HAP-1 (cell line): ENCODE data around the gene AVPR2.

Source experiments
- DNase-seq, 2 experiments: peaks; one replicate each; pipeline ENCODE4 v3.0.0-alpha.2; 2016 to 2020; ENCODE audit warnings: low spot score in 2 of 2
- H3K27me3 ChIP-seq: fragments of 250-450 bp; sonication (Bioruptor Pico); 2 replicates; pipeline ENCODE4 v1.5.1; 2020; ENCODE audit warnings: low read depth, mild to moderate bottlenecking, moderate library complexity
- H3K36me3 ChIP-seq: fragments of 250-450 bp; sonication (Bioruptor Pico); replicated peaks from 2 replicates; pipeline ENCODE4 v1.5.1; 2020; ENCODE audit warnings: mild to moderate bottlenecking
- H3K4me1 ChIP-seq: fragments of 250-450 bp; sonication (Bioruptor Pico); 2 replicates; pipeline ENCODE4 v1.5.1; 2020; ENCODE audit warnings: mild to moderate bottlenecking
- H3K4me3 ChIP-seq: fragments of 250-450 bp; sonication (Bioruptor Pico); 2 replicates; pipeline ENCODE4 v1.5.1; 2020; ENCODE audit warnings: mild to moderate bottlenecking, moderate library complexity
- H3K9me3 ChIP-seq: fragments of 250-450 bp; sonication (Bioruptor Pico); 2 replicates; pipeline ENCODE4 v1.5.1; 2020; ENCODE audit warnings: mild to moderate bottlenecking, moderate library complexity
- in situ Hi-C: fragments of 300-500 bp; cut with MboI; formaldehyde crosslinking; loops from 3 replicates; pipeline ENCODE4 v1.14.3; 2020; ENCODE audit warnings: low sequenced_read_pairs, inconsistent platforms, mixed read lengths

The AVPR2 gene

DNA sequence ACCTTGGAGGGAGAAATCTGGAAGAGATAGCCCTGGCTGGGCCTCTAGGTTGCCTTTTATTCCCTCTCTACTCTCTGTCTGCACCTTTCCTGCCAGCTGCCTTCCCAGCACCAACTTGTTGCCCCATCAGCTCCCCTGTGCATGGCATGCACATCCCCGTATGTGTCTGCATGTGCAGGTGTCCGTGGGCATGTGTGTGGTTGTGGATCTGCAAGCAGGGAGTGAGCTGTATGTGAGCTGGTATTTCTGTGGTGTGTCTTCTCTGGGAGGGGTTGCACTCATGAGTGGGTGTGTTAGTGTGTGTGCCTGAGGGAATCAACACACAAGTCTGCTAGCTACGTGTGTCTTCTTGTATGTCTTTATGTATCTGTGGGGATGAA, 28.4 kb upstream of the AVPR2 start:
- no peaks in the 10 kb centered on the region for H3K9me3 ChIP-seq
- no peak overlapping the region for H3K4me3 ChIP-seq
- no peaks in the 10 kb centered on the region for H3K4me1 ChIP-seq
- no peak for DNase-seq
- no peaks in the 10 kb centered on the region for H3K36me3 ChIP-seq
- peaks cover 4% of the 10 kb centered on the region for H3K27me3 ChIP-seq
- in situ Hi-C loops, result no loop called here

DNA sequence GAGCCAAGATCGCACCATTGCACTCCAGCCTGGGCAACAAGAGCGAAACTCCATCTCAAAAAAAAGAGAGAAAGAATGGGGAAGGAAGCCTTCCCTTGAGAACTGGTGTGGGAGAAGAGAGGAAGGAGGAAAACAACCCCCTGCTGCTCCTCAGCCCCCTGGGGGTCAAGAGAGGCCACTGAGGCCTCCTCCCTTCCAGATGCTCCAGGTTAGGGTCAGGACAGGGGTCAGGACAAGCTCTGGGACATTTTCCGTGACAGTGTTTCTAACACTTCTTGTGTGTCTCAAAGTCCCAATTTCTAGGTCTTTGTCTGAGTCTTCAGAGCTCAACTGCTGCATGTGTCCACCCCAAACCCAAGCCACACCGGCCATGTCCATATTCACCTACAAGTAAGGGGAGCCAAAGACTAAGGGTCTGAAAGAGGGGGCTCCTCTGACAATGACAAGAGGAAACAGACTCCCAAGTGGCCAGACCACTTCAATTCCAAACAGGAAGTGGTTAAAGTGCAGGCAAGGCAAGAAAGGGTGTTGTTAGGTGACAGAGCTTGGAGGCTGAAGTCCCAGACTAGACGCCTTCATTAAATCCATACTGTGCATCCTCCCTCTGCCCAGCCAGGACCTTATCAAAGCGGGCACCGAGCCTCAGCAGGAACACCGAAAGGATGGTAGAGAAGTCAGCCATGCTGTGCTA, 26.8 kb upstream of the AVPR2 start:
- H3K4me3 ChIP-seq, result no peak overlapping the region
- H3K9me3 ChIP-seq, result no peaks in the 10 kb centered on the region
- no peak for DNase-seq
- H3K4me1 ChIP-seq, result no peaks in the 10 kb centered on the region
- in situ Hi-C loops, result no loop called here
- H3K36me3 ChIP-seq, result no peaks in the 10 kb centered on the region
- peaks cover 8% of the 10 kb centered on the region for H3K27me3 ChIP-seq

DNA sequence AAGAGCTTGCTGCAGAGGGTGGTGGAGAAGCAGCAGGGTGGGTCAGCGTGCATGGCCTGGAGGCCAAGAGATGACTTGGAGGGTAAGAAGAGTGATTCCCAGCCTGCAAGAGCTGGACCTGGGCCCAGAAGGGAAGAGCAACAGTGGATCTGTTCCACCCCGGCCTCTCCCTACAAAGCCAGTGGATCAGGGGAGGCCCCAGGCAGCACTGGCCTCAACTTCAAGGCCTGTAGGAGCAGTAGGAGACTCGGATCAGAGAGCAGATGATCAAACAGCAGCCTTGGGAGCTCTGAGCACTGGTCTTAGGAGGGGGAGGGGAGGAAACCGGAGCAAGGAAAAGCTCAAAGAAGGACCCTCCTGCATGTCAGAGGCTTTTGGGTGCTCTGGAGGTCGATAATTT, 26.1 kb upstream of the AVPR2 start:
- Histone ChIP-seq H3K27me3 (peaks cover 8% of the 10 kb centered on the region), H3K4me3 (no peak overlapping the region), H3K9me3 (no peaks in the 10 kb centered on the region), H3K36me3 (no peaks in the 10 kb centered on the region), H3K4me1 (no peaks in the 10 kb centered on the region)
- DNase-seq, result no peak
- in situ Hi-C loops, result no loop called here

DNA sequence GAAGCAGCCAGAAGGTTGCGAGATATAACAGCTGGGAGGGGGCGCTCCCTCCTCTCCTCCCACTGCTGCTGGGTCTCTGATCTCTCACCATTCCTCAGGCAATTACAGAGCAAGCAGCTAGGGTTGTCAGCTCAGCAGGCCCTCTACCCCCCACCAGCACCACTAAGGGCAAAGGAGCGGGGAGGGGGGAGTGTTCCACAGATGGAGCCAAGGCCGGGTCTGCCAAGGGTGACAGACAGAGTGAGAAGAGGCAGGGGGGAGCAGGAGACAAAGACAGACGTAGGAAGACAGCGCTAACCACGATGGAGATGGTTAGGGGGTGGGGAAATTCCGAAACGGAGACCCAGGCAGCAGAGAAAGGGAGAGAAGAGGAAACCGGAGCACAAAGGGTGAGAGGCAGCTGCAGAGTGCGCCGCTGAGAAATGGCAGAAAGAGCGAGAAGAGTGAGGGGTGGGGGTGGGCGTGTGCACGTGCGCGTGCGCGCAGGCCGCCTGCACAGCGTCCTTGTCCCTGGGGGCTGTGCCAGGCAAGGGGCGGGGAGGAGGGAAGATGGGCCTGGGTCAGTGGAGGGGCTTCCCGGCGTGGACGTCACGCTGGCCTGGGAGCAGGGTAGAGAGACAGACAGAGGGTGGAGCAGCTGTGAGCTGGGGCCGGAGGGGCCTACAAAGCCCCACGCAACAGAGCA, 25.4 kb upstream of the AVPR2 start:
- no peak for DNase-seq
- no peaks in the 10 kb centered on the region for H3K4me1 ChIP-seq
- in situ Hi-C loops, result no loop called here
- H3K9me3 ChIP-seq, result no peaks in the 10 kb centered on the region
- no peaks in the 10 kb centered on the region for H3K36me3 ChIP-seq
- no peak overlapping the region for H3K4me3 ChIP-seq
- peaks cover 8% of the 10 kb centered on the region for H3K27me3 ChIP-seq

DNA sequence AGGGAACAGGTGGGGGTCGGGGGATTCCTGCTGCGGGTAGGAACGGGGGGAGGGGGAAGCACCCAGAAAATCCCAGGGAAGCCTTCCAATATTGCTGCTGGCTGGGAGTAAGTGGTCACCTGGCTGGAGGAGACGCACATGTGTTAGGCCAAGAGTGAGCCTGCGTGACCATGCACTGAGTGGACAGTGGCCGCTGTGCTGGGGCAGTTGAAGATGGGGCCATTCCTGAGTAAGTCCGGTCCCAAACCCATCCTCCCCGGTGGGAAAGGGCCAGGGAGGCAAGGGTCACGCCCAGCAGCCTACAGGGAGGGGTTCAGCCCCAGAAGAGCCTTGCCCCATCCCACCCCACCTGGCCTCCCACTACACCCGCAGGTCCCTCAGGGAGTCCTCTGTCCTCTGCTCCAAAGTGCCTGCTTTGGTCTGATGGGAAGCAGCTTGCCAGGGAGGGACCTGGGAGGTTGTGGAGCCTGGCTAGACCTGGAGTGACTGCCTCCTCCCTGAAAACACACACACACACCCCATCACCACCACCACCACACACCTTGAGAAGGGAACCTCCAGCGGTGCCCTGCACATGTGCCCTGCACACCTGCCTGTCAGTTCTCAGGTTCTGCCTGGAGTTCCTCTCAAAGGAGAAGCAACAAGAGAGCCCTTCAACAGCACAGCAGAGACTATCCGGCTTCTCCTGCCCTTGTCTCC, 24.6 kb upstream of the AVPR2 start:
- in situ Hi-C loops, result no loop called here
- DNase-seq, result no peak
- Histone ChIP-seq H3K9me3 (no peaks in the 10 kb centered on the region), H3K27me3 (peaks cover 8% of the 10 kb centered on the region), H3K4me3 (no peak overlapping the region), H3K4me1 (no peaks in the 10 kb centered on the region), H3K36me3 (no peaks in the 10 kb centered on the region)

DNA sequence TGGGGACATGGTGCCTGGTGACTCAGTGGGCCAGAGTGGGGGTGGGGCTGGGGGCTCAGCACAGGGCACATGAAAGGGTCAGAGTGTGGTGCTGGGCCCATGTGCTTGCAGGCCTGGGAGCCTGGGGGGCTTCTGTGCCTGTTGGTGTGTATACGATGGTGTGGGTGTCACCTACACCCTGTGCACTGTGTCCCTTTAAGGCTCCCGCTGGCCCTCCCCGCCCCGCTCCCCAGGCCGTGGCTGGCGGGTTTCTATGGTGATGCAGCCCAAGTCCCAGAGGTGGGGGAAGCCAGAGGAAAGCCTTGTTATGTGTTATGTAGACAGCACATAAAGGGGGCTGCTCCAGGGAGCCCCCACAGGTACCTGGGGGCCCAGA, 24.0 kb upstream of the AVPR2 start:
- peaks cover 13% of the 10 kb centered on the region for H3K27me3 ChIP-seq
- H3K36me3 ChIP-seq, result no peaks in the 10 kb centered on the region
- in situ Hi-C loops, result no loop called here
- H3K4me3 ChIP-seq, result no peak overlapping the region
- H3K9me3 ChIP-seq, result no peaks in the 10 kb centered on the region
- DNase-seq, result no peak
- H3K4me1 ChIP-seq, result peaks cover 4% of the 10 kb centered on the region; the same call in 1 of the 2 replicates

DNA sequence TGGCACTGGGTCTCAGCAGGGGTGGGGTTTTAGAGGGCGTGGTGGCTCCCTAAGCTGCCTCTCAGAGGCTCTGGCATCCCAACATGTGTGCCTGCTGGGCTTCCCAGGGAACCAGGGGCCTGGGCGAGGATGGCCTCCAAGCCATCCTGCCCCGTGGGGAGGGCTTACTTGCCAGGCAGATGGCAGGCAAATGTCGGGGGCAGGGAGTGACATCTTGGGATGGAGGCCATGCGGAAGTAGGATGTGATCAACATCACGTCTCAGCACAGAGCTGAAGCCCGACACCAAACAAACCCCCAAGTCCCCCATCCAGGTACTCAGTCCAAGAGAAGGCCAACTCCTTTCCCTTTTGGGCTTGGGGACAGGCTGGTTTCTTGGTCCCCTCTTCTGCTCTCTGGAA, 23.2 kb upstream of the AVPR2 start:
- in situ Hi-C loops, result no loop called here
- no peak for DNase-seq
- Histone ChIP-seq H3K4me3 (no peak overlapping the region), H3K4me1 (peaks cover 5% of the 10 kb centered on the region; the same call in 1 of the 2 replicates), H3K27me3 (peaks cover 15% of the 10 kb centered on the region), H3K9me3 (no peaks in the 10 kb centered on the region), H3K36me3 (no peaks in the 10 kb centered on the region)

DNA sequence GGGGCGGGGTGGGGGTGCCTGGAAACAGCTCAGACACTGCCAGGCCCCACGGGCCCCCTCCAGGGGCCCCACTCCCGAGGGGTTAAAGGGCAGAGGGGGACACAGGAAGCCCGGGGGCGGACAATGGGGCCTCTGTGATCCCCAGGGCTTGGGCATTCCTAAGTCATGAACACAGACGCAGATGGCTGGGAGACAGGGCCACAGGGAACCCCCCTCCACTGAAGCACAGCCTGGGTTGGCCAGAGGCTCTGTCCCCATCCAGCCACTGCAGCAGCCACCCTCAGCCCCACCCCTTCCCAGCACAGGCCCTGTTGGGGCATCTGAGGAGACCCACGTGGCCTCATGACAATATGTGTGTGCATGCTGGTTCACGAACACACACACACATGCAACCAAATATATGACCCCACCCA, 22.4 kb upstream of the AVPR2 start:
- no peaks in the 10 kb centered on the region for H3K9me3 ChIP-seq
- H3K27me3 ChIP-seq, result peaks cover 22% of the 10 kb centered on the region
- DNase-seq, result no peak
- no peaks in the 10 kb centered on the region for H3K36me3 ChIP-seq
- H3K4me1 ChIP-seq, result peaks cover 5% of the 10 kb centered on the region; the same call in 1 of the 2 replicates
- H3K4me3 ChIP-seq, result no peak overlapping the region
- in situ Hi-C loops, result no loop called here

DNA sequence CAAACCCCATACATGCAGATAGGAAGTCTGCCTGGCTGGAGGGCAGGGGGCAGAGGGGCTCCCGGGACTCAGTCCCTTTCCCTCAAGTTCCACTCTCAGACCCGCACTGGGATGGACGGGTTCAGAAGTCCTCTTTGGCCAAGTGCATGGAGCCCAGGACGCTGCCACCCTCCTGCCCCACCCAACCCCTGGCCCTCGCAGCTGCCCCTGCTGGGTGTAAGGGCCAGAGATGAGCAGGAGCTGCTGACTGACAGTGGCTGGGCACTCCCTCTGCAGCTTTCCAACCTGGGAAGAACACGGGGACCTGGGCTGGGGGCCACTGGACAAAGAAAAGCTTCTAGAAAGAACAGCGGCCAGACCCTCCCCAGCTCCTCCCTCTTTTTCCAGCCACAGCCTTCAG, 21.9 kb upstream of the AVPR2 start:
- no peaks in the 10 kb centered on the region for H3K9me3 ChIP-seq
- H3K27me3 ChIP-seq, result peaks cover 26% of the 10 kb centered on the region
- H3K4me1 ChIP-seq, result peaks cover 5% of the 10 kb centered on the region; the same call in 1 of the 2 replicates
- DNase-seq, result no peak
- in situ Hi-C loops, result no loop called here
- H3K36me3 ChIP-seq, result no peaks in the 10 kb centered on the region
- no peak overlapping the region for H3K4me3 ChIP-seq

DNA sequence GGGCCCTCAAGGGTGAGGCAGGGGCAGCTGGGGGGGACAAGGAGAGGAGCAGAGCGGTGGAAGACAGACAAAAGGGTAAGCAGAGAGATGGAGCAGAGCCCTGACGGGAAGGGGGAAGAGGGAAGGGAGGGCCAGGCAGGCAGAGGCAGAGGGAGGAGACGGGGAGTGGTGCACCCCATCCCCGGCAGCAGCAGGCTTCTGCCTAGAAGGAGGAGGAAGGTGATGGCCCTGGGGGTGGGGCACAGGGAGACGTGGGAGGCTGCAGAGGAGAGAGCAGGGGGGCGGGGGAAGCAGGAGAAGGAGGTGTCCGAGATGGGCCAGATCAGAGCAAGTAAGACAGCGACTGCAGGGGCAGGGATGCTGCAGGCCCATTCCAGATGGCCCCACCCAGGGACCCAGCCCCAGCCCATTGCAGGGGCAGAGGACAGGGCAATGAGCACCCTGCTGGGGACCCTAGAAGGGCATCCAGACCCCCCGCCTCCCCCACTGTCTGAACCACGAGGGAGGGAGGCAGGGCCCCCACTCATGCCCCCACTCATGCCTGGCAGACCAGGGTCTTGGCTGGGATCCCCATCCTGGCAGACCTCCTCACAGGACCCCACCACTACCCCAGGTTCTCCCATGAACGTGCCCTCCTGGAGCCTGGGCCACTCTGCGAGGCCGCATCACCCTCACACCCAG, 21.2 kb upstream of the AVPR2 start:
- Histone ChIP-seq H3K36me3 (no peaks in the 10 kb centered on the region), H3K27me3 (peaks cover 31% of the 10 kb centered on the region), H3K4me3 (no peak overlapping the region), H3K4me1 (peaks cover 5% of the 10 kb centered on the region; the same call in 1 of the 2 replicates), H3K9me3 (no peaks in the 10 kb centered on the region)
- no peak for DNase-seq
- in situ Hi-C loops, result no loop called here

DNA sequence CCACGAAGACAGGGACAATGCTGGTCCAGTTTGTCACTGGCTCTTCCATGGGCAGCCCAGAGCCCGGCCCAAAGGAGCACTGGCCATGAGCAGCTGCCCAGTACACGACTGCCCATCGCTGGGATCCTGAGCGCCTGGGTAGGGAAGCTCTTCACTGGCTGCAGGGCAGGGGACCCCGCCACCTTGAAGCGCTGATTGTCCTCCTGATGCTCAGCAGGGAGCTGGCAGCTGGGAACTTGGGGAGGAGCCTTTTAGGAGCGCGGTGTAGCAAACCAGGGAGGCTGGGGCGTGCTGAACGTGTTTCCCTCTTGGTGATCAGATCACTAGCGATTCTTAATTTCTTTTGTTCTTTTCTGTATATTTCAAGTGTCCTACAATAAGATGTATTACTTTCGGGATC, 20.3 kb upstream of the AVPR2 start:
- Histone ChIP-seq H3K36me3 (no peaks in the 10 kb centered on the region), H3K4me1 (peaks cover 5% of the 10 kb centered on the region; the same call in 1 of the 2 replicates), H3K4me3 (no peak overlapping the region), H3K27me3 (peaks cover 31% of the 10 kb centered on the region), H3K9me3 (no peaks in the 10 kb centered on the region)
- in situ Hi-C loops, result no loop called here
- no peak for DNase-seq

DNA sequence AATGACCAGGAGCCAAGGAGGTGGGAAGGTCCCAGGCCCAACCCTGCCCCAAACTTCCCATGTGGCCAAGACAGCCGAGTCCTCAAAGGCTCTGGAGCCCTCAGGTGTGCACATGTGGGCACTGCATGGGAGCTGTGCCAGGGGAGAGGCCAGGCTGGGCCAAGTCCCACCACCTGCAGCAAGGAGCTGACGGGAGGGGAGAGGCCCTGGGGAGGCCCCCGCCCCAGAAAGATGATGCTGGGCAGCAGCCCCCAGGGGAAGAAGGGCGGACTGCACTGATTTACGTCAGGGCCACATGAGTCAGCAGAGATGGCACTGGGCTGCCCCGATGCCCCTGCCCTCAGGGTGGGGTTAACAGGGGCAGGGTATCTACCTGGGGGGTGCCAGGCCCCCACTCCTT, 19.9 kb upstream of the AVPR2 start:
- peaks cover 5% of the 10 kb centered on the region; the same call in 1 of the 2 replicates for H3K4me1 ChIP-seq
- no peak overlapping the region for H3K4me3 ChIP-seq
- no peaks in the 10 kb centered on the region for H3K36me3 ChIP-seq
- no peaks in the 10 kb centered on the region for H3K9me3 ChIP-seq
- peaks cover 31% of the 10 kb centered on the region for H3K27me3 ChIP-seq
- in situ Hi-C loops, result no loop called here
- DNase-seq, result no peak

DNA sequence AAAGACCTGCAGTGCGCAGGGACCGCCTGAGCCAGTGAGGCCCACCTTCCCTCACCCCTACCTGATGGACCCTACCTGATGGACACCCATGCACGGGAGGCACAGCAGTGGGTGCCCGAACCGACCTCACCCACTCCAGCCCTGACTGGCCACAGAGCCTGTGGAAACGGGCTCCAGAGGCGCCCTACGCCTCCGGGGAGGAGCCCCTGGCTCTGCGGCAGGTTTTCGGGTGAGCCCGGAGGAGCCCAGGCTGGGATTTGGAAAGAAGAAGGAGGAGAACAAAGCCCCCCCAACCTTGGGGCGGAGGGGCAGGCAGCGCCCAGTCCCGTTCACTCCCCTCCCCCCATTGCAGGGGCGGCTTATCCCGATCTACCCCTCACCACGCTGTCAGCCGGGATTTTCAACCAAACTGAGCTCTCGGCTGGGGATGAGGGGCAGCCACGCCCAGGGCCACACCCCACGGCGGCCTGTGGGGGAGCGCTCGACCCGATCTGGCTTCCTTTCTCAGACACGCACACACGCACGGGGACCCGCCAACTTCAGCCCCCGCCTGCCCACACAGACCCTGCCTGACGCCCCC, 19.2 kb upstream of the AVPR2 start:
- Histone ChIP-seq H3K9me3 (no peaks in the 10 kb centered on the region), H3K4me1 (peaks cover 5% of the 10 kb centered on the region; the same call in 1 of the 2 replicates), H3K36me3 (no peaks in the 10 kb centered on the region), H3K4me3 (peak overlapping the region; percentile 27), H3K27me3 (peaks cover 32% of the 10 kb centered on the region)
- in situ Hi-C loops, result no loop called here
- peak in 1 of 2 experiments; percentile 52 for DNase-seq
